OCI-LY7 (cell line): ENCODE data around the gene ZSWIM1.

Experiments
- CTCF ChIP-seq: fragments of 200-600 bp; sonication (generic); conservative IDR thresholded peaks from 2 replicates; pipeline ENCODE4 v1.5.1; 2014; ENCODE audit warnings: mild to moderate bottlenecking, antibody characterized with exemption, low read length, moderate library complexity, mixed read lengths
- EZH2phosphoT487 ChIP-seq: fragments of 200-600 bp; sonication (generic); IDR thresholded peaks from 2 replicates; pipeline ENCODE4 v1.6.1; 2018; ENCODE audit warnings: low read depth, borderline replicate concordance, mild to moderate bottlenecking, mixed run types, antibody characterized with exemption, low read length, moderate library complexity, mixed read lengths

GRCh38 chr20:45880988-45881788, at the start of gene ZSWIM1:
- TF ChIP-seq CTCF, result no peak
- no peak for TF ChIP-seq EZH2phosphoT487
